CD1c-positive myeloid dendritic cell (primary cell): ENCODE data around the gene SETBP1.
A peak's percentile ranks its signal among the peaks of the same experiment; 100 is the strongest.

ENCODE experiments used
- DNase-seq: peaks from one replicate; pipeline ENCODE4 v3.0.0-alpha.2; 2016; ENCODE audit errors: extremely low spot score

SETBP1 gene

GRCh38 chr18:44679056-44679913 lies 1.4 kb upstream of the SETBP1 start:
- DNase-seq = peak; percentile 87

- DNase-seq = peak; percentile 63
Measured at GRCh38 chr18:44679914-44680272, 795 bp upstream of the SETBP1 start.

- no peak for DNase-seq
Measured at GRCh38 chr18:44681076-44681970, 635 bp downstream of the SETBP1 start.

- DNase-seq = no peak
Measured at GRCh38 chr18:44682201-44682870, 1.6 kb downstream of the SETBP1 start.

GRCh38 chr18:44682871-44683221 lies 2.2 kb downstream of the SETBP1 start:
- no peak for DNase-seq

GRCh38 chr18:44683556-44683955 lies 2.9 kb downstream of the SETBP1 start:
- DNase-seq = no peak

GRCh38 chr18:44685296-44685695 lies 4.6 kb downstream of the SETBP1 start:
- DNase-seq = no peak

- DNase-seq = no peak
Measured at GRCh38 chr18:44686156-44686555, 5.5 kb downstream of the SETBP1 start.

- no peak for DNase-seq
Measured at GRCh38 chr18:44687421-44687820, 6.7 kb downstream of the SETBP1 start.

- no peak for DNase-seq
Measured at GRCh38 chr18:44689736-44690135, 9.0 kb downstream of the SETBP1 start.

- DNase-seq = no peak
Measured at GRCh38 chr18:44691148-44691925, 10.6 kb downstream of the SETBP1 start.

GRCh38 chr18:44693030-44693784 lies 12.5 kb downstream of the SETBP1 start:
- DNase-seq = no peak

GRCh38 chr18:44695503-44695902 lies 14.8 kb downstream of the SETBP1 start:
- DNase-seq = no peak

- DNase-seq = no peak
Measured at GRCh38 chr18:44696892-44697291, 16.2 kb downstream of the SETBP1 start.

- DNase-seq = no peak
Measured at GRCh38 chr18:44697315-44697714, 16.6 kb downstream of the SETBP1 start.

GRCh38 chr18:44698518-44698917 lies 17.8 kb downstream of the SETBP1 start:
- no peak for DNase-seq

GRCh38 chr18:44699572-44700261 lies 19.0 kb downstream of the SETBP1 start:
- no peak for DNase-seq

GRCh38 chr18:44700652-44701051 lies 20.0 kb downstream of the SETBP1 start:
- DNase-seq = peak; percentile 17

- no peak for DNase-seq
Measured at GRCh38 chr18:44701227-44701626, 20.5 kb downstream of the SETBP1 start.

GRCh38 chr18:44702594-44702993 lies 21.9 kb downstream of the SETBP1 start:
- DNase-seq = no peak
